CD4-positive, CD25-positive, alpha-beta regulatory T cell (primary cell): ENCODE measurements around the gene MEGF11. TPM values are rescaled to one million over a fixed set of nuclear protein-coding genes. Genes with fewer than 3 reads are reported as not detected.
"Not testable (repeated sequence)": the region's sequence is repeated elsewhere in the genome, so short reads cannot be mapped to it uniquely, and the experiment has no call there.

Experiments
- ATAC-seq, 2 donors: fragments of 150-1000 bp; cut with Tn5 transposase; one replicate each; pipeline ENCODE4 v1.10.0; 2021; ENCODE audit warnings: low read depth in 2 of 2, moderate number of reproducible peaks in 2 of 2, moderate library complexity in 1 of 2
- DNase-seq, 3 donors: peaks; one replicate each; pipeline versions ENCODE4 v3.0.0 to v3.0.0-alpha.2; 2012 to 2022; ENCODE audit warnings: mixed read lengths in 1 of 3
- H3K27ac ChIP-seq: one replicate; pipeline ENCODE4 v1.7.0; 2013; ENCODE audit warnings: mild to moderate bottlenecking, low read length; ENCODE audit not compliant: insufficient read depth, poor library complexity, severe bottlenecking
- H3K27me3 ChIP-seq: one replicate; pipeline ENCODE4 v1.7.0; 2013; ENCODE audit warnings: low read length; ENCODE audit not compliant: control insufficient read depth, insufficient read depth
- H3K36me3 ChIP-seq: one replicate; pipeline ENCODE4 v1.7.0; 2013; ENCODE audit warnings: mild to moderate bottlenecking, low read length, moderate library complexity; ENCODE audit not compliant: control insufficient read depth, insufficient read depth
- H3K4me1 ChIP-seq: 2 replicates; pipeline ENCODE4 v1.7.0; 2013; ENCODE audit warnings: mild to moderate bottlenecking, low read length; ENCODE audit not compliant: insufficient read depth, control insufficient read depth, poor library complexity, severe bottlenecking
- H3K4me3 ChIP-seq: one replicate; pipeline ENCODE4 v1.7.0; 2013; ENCODE audit warnings: low read depth, mild to moderate bottlenecking, low read length, moderate library complexity
- H3K9me3 ChIP-seq, 2 experiments: 1 replicate in 1 of 2; 2 replicates in 1 of 2; pipeline ENCODE4 v1.7.0; 2013; ENCODE audit warnings: low read length in 2 of 2, mild to moderate bottlenecking in 1 of 2, moderate library complexity in 1 of 2; ENCODE audit not compliant: control insufficient read depth in 2 of 2
- H3K27ac Mint-ChIP-seq, 3 donors: one replicate each; pipeline ENCODE4 v1.8.0; 2020 to 2022; ENCODE audit warnings: mild to moderate bottlenecking in 3 of 3, mixed read lengths in 3 of 3, moderate library complexity in 2 of 3
- H3K27me3 Mint-ChIP-seq: one replicate; pipeline ENCODE4 v1.8.0; 2022; ENCODE audit warnings: mild to moderate bottlenecking, mixed read lengths
- H3K36me3 Mint-ChIP-seq: one replicate; pipeline ENCODE4 v1.8.0; 2020; ENCODE audit warnings: mixed read lengths
- H3K4me1 Mint-ChIP-seq, 4 donors: one replicate each; pipeline ENCODE4 v1.8.0; 2020 to 2022; ENCODE audit warnings: mixed read lengths in 4 of 4, mild to moderate bottlenecking in 1 of 4
- H3K4me3 Mint-ChIP-seq, 4 donors: one replicate each; pipeline ENCODE4 v1.8.0; 2020 to 2022; ENCODE audit warnings: mild to moderate bottlenecking in 4 of 4, mixed read lengths in 4 of 4, moderate library complexity in 3 of 4
- H3K9me3 Mint-ChIP-seq, 7 donors: one replicate each; pipeline ENCODE4 v1.8.0; 2020 to 2022; ENCODE audit warnings: mixed read lengths in 7 of 7, mild to moderate bottlenecking in 3 of 7, moderate library complexity in 2 of 7
- polyA plus RNA-seq, 4 donors: library from polyadenylated mRNA; unstranded; fragments of 300-500 nt; fragmentation: Illumina TruSeq; gene quantifications; one replicate each; pipeline ENCODE4 v1.2.3, GENCODE V29; 2021
- total RNA-seq: library from RNA; stranded (reverse); gene quantifications from one replicate; pipeline ENCODE4 v1.2.3, GENCODE V29; 2022

The MEGF11 gene
- total and polyA plus RNA-seq, 5 donors from 2014 or later, result 0.02 to 0.29 (median 0.21) TPM; not detected in 2

DNA sequence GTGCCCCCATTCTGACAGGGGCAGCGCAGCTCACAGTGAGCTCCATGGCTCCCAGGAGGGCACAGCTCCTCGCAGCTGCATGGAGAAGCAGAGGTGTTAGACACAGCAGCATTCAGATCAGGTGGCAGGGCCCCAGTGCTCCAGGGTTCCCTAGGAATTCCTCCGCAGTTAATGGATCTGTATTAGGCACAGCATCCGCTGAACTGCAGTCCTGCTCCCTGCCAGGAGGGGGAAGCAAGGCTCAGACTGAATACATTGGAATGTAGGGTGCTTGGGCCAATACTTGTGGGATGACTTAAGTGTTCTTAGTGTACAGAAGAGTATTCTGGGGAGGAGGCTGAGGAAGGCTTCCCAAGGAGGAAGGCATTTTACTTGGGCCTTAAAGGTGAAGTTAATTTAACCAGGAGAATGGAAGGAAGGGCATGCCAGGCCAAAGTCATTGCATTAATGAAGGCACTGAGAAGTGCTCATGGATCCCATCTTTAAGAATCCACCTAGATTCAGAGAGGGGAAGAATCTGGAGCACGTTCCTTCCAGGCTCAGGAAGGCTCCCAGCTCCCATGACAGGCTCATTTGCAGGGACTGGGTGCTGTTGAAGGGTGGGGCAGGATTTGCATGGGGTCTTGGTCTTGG is 272.6 kb downstream of the MEGF11 start:
- peak overlapping the region in 3 of 4 donors; percentile 2 to 36 (median 33) for H3K4me3 Mint-ChIP-seq

DNA sequence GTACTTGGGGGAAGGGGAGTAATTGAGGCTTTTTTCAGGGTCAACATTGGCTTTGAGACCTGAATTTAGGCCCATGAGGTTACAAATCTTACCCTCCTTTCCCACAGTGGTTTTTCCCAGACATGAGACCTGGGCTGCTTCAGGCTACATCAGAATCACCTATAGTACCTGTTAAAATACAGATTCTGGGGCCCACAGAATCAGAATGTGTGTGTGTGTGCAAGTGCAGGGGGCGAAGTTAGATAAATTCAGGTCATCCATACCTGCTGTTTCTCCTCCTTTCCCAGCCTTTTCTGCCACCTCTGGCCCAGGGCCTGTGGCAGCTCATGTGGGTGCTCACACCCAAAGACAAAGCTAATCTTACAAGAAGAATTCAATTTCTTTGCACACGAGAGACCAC is 273.7 kb downstream of the MEGF11 start:
- Histone ChIP-seq H3K4me1 (peaks cover 6% of the 10 kb centered on the region), H3K36me3 (no peaks in the 10 kb centered on the region), H3K4me3 (no peak overlapping the region), H3K27ac (no peak overlapping the region), H3K27me3 (peaks cover 9% of the 10 kb centered on the region), H3K9me3 (no peaks in the 10 kb centered on the region)
- Mint-ChIP-seq H3K9me3 (no peaks in the 10 kb centered on the region), H3K27me3 (peaks cover 29% of the 10 kb centered on the region), H3K4me3 (no peak overlapping the region), H3K4me1 (peaks cover 0 to 13% (median 7%) of the 10 kb centered on the region in 4 donors), H3K36me3 (no peaks in the 10 kb centered on the region), H3K27ac (no peak overlapping the region)
- ATAC-seq (no peak), DNase-seq (no peak)

More for the DNA sequence above, 272.6 kb downstream of the MEGF11 start:
- no peak for ATAC-seq
- H3K36me3 Mint-ChIP-seq, result no peaks in the 10 kb centered on the region
- no peaks in the 10 kb centered on the region for H3K9me3 Mint-ChIP-seq
- Histone ChIP-seq H3K4me1 (peaks cover 6% of the 10 kb centered on the region), H3K4me3 (no peak overlapping the region), H3K9me3 (no peaks in the 10 kb centered on the region), H3K36me3 (no peaks in the 10 kb centered on the region), H3K27ac (no peak overlapping the region), H3K27me3 (peaks cover 17% of the 10 kb centered on the region)
- DNase-seq, result peak in 1 of 3 donors; percentile 24
- H3K27me3 Mint-ChIP-seq, result peaks cover 29% of the 10 kb centered on the region
- no peak overlapping the region for H3K27ac Mint-ChIP-seq
- peaks cover 0 to 13% (median 7%) of the 10 kb centered on the region in 4 donors for H3K4me1 Mint-ChIP-seq

- Mint-ChIP-seq H3K4me3 (no peak overlapping the region), H3K36me3 (no peaks in the 10 kb centered on the region), H3K27ac (no peak overlapping the region), H3K4me1 (peaks cover 0 to 13% (median 7%) of the 10 kb centered on the region in 4 donors), H3K9me3 (no peaks in the 10 kb centered on the region), H3K27me3 (peaks cover 29% of the 10 kb centered on the region)
- Histone ChIP-seq H3K4me3 (no peak overlapping the region), H3K27ac (no peak overlapping the region), H3K27me3 (peaks cover 8% of the 10 kb centered on the region), H3K4me1 (peaks cover 6% of the 10 kb centered on the region), H3K36me3 (no peaks in the 10 kb centered on the region), H3K9me3 (no peaks in the 10 kb centered on the region)
- ATAC-seq, result no peak
- DNase-seq, result no peak
Measured at GRCh38 chr15:65979316-65979715, 274.2 kb downstream of the MEGF11 start.

GRCh38 chr15:65978110-65978509 is 275.4 kb downstream of the MEGF11 start:
- ATAC-seq (no peak), DNase-seq (no peak)
- H3K9me3 Mint-ChIP-seq, result no peaks in the 10 kb centered on the region
- H3K4me1 Mint-ChIP-seq, result peaks cover 0 to 13% (median 6%) of the 10 kb centered on the region in 4 donors
- H3K4me1 ChIP-seq, result peaks cover 6% of the 10 kb centered on the region
- no peak overlapping the region for H3K27ac ChIP-seq
- H3K27ac Mint-ChIP-seq, result no peak overlapping the region
- no peaks in the 10 kb centered on the region for H3K36me3 Mint-ChIP-seq
- H3K27me3 ChIP-seq, result peaks cover 5% of the 10 kb centered on the region
- peaks cover 28% of the 10 kb centered on the region for H3K27me3 Mint-ChIP-seq
- H3K36me3 ChIP-seq, result no peaks in the 10 kb centered on the region
- no peaks in the 10 kb centered on the region for H3K9me3 ChIP-seq
- no peak overlapping the region for H3K4me3 ChIP-seq
- no peak overlapping the region for H3K4me3 Mint-ChIP-seq

- not testable (repeated sequence) for H3K27ac Mint-ChIP-seq, H3K4me1 Mint-ChIP-seq, H3K36me3 Mint-ChIP-seq, H3K4me1 ChIP-seq, ATAC-seq, H3K36me3 ChIP-seq, H3K9me3 ChIP-seq, H3K27me3 ChIP-seq, H3K9me3 Mint-ChIP-seq, H3K4me3 Mint-ChIP-seq, H3K27ac ChIP-seq, H3K4me3 ChIP-seq, DNase-seq
- H3K27me3 Mint-ChIP-seq, result peaks cover 35% of the 10 kb centered on the region
Measured at GRCh38 chr15:65976196-65976595, 277.4 kb downstream of the MEGF11 start.

DNA sequence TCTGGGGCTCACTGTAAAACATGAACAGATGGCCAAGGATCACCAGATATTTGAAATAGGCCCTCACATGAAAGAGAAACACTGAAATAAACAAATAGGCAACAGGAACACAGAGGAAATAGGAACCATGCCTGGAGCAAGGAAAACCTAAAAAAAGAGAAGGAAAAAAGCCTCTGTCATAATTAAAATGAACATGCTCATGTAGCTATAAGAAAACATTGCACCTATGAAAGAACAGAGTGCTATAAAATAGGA is 281.9 kb downstream of the MEGF11 start:
- Histone ChIP-seq H3K4me1 (no peaks in the 10 kb centered on the region), H3K4me3 (no peak overlapping the region), H3K9me3 (no peaks in the 10 kb centered on the region), H3K27ac (no peak overlapping the region), H3K27me3 (peaks cover 17% of the 10 kb centered on the region), H3K36me3 (no peaks in the 10 kb centered on the region)
- peaks cover 63% of the 10 kb centered on the region for H3K27me3 Mint-ChIP-seq
- peaks cover 0 to 3% (median 0%) of the 10 kb centered on the region in 7 donors for H3K9me3 Mint-ChIP-seq
- DNase-seq, result no peak
- no peak for ATAC-seq
- peaks cover 0 to 5% (median 0%) of the 10 kb centered on the region in 4 donors for H3K4me1 Mint-ChIP-seq
- no peak overlapping the region for H3K4me3 Mint-ChIP-seq
- no peak overlapping the region for H3K27ac Mint-ChIP-seq
- H3K36me3 Mint-ChIP-seq, result no peaks in the 10 kb centered on the region

DNA sequence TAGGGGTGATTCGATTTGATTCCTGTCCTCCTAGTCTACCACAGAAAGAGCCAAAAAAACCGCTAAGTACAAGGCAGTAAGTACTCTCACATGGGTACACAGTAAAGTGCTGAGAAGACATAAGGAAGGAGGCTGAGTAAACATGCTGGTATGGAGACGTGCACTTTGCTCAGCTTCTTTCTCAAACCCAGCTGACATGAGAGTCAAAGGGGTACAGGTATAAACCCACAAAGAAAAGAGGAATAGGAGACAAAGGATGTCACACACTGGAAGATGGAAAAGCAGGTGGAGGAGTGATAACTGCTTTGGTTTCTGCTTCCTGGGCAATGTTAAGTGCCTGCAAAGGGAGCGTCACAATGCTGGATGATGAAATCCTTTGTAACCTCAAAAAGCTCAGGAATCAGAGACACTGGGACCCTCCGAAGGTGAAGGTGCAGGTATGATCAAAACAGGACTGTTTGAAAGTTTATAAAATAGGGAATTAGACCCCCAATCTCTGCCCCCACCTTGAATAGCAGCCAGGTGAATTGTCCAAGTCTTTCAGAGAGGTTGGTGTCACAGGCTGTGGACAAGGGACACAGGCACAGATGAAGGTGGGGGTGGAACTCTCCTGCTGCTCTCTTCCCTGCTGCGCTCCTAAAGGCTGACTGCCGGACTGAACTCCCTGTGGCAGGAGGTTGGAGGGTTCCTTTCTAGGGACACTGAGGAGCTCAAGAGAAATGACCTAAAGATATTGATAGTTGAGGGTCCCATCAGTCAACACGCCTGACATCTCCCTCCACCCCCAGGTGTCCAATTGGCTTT is 282.4 kb downstream of the MEGF11 start:
- no peak overlapping the region for H3K4me3 Mint-ChIP-seq
- H3K4me1 ChIP-seq, result no peaks in the 10 kb centered on the region
- H3K36me3 ChIP-seq, result no peaks in the 10 kb centered on the region
- no peaks in the 10 kb centered on the region for H3K36me3 Mint-ChIP-seq
- ATAC-seq (no peak), DNase-seq (no peak)
- peaks cover 68% of the 10 kb centered on the region for H3K27me3 Mint-ChIP-seq
- H3K9me3 Mint-ChIP-seq, result peaks cover 0 to 3% (median 0%) of the 10 kb centered on the region in 7 donors
- no peak overlapping the region for H3K4me3 ChIP-seq
- no peak overlapping the region for H3K27ac ChIP-seq
- no peaks in the 10 kb centered on the region for H3K9me3 ChIP-seq
- peaks cover 0 to 5% (median 0%) of the 10 kb centered on the region in 4 donors for H3K4me1 Mint-ChIP-seq
- H3K27ac Mint-ChIP-seq, result no peak overlapping the region
- H3K27me3 ChIP-seq, result peaks cover 17% of the 10 kb centered on the region
